HG03045 (cell line): ENCODE measurements around the gene PPP1CA.

Experiments
- ATAC-seq: cut with Tn5 transposase; IDR thresholded peaks from one replicate; pipeline ENCODE4 v1.9.1; 2021; ENCODE audit warnings: mild to moderate bottlenecking, moderate library complexity; ENCODE audit not compliant: unreplicated experiment

Gene PPP1CA

GRCh38 chr11:67387069-67387468 is 14.6 kb downstream of the PPP1CA start:
- no peak for ATAC-seq

GRCh38 chr11:67384851-67385366 is 16.7 kb downstream of the PPP1CA start:
- no peak for ATAC-seq

- ATAC-seq: peak; percentile 50
These were observed 19.2 kb downstream of the PPP1CA start for GRCh38 chr11:67382276-67383136.

GRCh38 chr11:67381244-67381972 is 20.2 kb downstream of the PPP1CA start:
- no peak for ATAC-seq

GRCh38 chr11:67379061-67380058 is 22.3 kb downstream of the PPP1CA start:
- ATAC-seq: no peak

- ATAC-seq: no peak
These were observed 23.1 kb downstream of the PPP1CA start for GRCh38 chr11:67378544-67378943.

- no peak for ATAC-seq
These were observed 24.5 kb downstream of the PPP1CA start for GRCh38 chr11:67376873-67377808.

GRCh38 chr11:67376063-67376820 is 25.4 kb downstream of the PPP1CA start:
- no peak for ATAC-seq

- ATAC-seq: no peak
These were observed 26.2 kb downstream of the PPP1CA start for GRCh38 chr11:67375320-67376055.

- ATAC-seq: no peak
These were observed 26.9 kb downstream of the PPP1CA start for GRCh38 chr11:67374571-67375281.

- no peak for ATAC-seq
These were observed 27.7 kb downstream of the PPP1CA start for GRCh38 chr11:67373648-67374570.

- ATAC-seq: no peak
These were observed 28.5 kb downstream of the PPP1CA start, which contains the start of gene CLCF1 for GRCh38 chr11:67372993-67373647. Gene CLCF1 (minus strand): TSS chr11:67373598. CDS start chr11:67373539, 59 bp downstream.

- ATAC-seq: no peak
These were observed 29.2 kb downstream of the PPP1CA start for GRCh38 chr11:67372321-67372992.

GRCh38 chr11:67371911-67372320 is 29.7 kb downstream of the PPP1CA start:
- ATAC-seq: no peak

GRCh38 chr11:67371189-67371910 is 30.3 kb downstream of the PPP1CA start:
- ATAC-seq: no peak
